ENCODE measurements around the gene DMRT1.
A peak's percentile ranks its signal among the peaks of the same experiment; 100 is the strongest.

DMRT1 gene

DNA sequence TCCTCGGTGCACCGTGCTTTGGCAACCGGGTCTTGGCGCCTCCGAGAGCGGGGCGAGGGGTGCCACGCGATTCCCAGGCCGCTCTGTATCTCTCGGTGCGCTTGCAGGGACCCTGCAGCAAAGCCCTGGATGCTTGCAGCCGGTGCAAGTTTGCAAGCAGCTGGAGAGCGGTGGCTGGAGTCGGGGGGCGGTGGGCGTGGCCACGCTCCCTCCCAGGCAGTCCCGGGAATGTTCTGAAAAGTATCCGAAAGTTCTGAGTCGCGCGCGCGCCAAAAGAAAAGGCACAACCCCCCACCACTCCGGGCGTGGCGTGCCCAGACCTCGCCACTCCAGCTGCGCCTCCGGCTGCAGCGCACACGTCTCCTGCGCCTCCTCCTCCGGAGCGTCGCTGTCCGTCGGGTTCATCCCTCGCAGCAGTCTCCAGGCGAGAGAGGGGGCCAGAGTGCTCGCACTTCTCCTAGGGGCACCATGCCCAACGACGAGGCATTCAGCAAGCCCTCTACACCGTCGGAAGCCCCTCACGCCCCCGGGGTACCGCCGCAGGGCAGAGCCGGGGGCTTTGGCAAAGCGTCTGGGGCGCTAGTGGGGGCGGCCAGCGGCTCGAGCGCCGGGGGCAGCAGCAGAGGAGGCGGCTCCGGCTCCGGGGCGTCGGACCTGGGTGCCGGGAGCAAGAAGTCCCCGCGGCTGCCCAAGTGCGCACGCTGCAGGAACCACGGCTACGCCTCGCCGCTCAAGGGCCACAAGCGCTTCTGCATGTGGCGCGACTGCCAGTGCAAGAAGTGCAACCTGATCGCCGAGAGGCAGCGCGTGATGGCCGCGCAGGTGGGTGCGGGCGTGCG, at the start of gene DMRT1:
TSS of gene DMRT1 (plus strand) at position 327 of the 839 bp plus-strand sequence. CDS start at position 469, 142 bp downstream.
- no peak for DNase-seq (ENCODE audit: low spot score)

DNA sequence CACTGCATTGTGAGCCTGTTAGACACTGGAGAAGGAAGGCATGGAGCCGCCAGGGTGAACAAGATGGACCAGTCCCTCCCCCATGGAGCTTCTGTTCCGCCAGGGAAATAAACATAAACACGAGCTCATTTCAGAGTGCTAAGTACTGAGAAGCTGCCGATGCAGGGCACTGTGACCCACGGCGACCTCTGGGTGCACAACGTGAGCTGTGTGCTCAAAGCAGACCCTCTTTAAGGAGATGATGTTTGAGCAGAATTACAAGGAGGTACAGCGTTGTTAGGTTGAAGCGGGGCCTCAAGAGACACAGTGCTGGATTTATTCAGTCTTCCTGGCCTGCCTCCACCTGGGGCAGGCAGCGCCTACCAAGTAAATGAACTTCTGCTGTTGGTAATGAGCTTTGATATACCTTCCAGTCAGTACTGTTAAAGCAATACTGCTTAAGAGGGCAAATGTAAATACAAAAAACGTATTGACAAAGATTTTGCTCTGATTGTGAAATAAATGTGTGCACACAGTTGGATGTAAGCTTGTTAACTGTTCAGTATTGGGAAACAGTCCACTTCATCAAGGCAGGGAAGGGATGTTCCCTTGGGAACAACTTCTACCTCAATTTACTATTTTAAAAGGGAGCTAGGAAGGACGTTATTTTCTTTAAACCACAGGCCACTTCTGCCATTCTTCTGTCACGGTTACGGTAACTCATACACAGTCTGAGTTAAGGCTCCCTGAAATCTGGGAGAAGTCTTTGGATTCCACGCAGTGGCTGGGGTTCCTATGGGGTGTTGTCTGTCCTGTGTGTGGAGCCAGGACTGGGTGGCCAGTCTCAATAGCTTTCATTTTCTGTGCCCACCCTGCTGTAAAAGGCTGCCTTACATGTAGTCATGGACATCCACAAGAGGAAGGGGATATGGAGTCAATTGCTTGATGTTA, 48.9 kb upstream of the DMRT1 start:
- no peak for DNase-seq (ENCODE audit: low spot score)

DNA sequence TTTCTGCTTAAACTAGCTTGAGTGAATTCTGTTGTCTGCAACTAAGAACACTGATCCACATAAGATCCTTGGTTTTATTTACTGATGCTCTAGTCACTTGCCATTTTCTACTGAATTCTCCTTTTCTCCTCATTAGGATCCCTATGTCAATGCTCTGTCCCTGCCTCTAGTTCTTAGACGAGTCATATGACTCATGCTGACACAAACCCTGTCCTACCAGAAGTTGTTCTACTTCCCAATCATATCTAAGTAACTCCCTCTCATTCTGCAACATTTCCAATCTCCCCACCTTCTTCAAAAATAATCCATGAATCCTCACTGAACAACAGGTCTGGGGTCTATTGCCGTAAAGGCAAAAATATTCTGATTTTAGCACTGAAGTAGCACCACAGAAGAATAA, 47.1 kb upstream of the DMRT1 start:
- no peak for DNase-seq (ENCODE audit: low spot score)

DNA sequence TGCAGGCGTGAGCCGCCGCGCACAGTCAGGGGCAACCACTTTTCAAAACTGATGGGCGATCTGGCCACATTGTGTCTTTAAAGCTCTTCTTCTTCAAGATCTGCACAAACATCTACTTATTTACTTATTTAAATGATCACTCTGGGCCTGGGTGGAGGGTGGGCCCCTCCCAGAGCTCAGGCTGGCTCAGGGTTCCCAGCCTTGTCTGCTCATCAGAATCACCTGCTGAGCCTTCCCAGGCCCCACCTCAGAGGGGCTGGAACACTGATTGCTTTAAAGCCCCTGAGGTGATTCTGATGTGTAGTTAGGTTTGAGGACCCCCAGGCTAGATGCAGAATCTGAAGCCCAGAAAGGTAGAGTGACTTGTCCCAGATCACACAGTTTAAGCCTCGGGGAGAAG, 45.6 kb upstream of the DMRT1 start:
- DNase-seq (ENCODE audit: low spot score): no peak

DNA sequence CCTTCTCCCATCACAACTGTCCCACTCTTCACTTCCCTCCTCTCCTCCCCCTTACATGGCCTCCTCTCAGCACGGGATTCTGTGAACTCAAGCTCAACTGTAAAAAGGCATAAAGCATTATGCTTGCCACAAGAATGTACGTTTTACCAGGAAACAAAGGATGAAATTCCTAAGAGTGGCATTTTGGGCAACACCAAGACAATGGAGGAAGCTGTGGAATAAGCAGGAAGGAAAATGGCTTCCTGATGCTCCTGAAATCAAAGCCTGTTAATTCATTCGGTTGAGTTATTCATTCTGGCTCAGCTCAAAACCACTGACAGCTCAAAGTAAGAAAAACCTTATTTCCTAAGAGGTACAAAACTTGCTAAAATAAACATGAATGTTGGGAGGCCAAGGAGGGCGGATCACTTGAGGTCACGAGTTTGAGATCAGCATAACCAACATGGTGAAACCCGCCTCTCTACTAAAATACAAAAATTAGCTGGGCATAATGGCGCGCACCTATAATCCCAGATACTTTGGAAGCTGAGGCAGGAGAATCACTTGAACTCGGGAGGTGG, 40.8 kb upstream of the DMRT1 start:
- DNase-seq (ENCODE audit: low spot score): no peak

DNA sequence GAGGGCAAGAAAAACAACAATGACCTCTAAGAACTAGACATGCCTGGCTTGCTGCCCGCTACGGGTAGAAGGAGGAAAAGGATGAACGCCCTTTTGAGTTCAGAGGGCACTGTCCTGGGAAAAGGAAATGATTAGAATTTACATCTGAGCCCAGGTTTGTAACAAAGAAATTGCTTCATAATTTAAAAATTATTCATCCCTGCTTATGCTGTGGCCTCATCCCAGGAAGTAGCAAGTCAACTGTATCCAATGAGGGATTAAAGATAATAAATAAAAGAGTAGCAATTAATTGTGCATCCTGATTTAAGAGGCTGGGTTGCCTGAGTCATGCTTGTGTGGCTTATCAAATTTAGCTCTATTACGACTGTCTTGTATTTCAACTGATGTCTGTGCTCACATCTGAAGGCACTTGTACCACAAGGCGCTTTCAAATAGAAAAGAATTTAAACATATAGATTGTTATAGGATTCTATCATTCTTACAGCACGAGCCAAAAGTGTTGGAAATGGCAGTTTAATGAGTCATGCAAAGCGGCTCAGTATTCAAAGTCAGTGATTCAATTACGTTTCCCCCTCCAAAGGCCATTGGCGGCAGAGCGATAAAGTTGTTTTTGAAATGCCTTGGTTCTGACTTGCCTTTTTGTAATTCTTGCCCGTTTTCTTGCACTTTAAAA, 40.0 kb upstream of the DMRT1 start:
- DNase-seq (ENCODE audit: low spot score): no peak

DNA sequence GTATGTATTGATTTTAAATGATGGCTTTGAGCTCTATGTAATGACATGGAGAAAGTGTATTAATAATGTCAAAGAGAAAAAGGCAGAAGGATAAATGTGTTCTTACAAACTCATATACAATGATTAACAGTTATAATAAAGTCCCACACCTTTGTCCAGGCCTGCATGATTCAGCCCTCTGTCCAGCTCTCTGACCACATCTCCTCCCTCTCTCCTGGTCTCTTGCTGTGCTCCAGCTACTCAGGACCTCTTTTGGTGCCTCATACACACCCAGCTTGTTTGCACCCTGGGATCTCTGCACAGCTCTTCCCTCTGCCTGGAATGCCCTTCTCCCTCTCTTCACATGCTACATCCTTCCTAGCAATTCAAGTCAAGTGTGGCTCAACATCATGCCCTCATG, 37.5 kb upstream of the DMRT1 start:
- DNase-seq (ENCODE audit: low spot score): no peak

DNA sequence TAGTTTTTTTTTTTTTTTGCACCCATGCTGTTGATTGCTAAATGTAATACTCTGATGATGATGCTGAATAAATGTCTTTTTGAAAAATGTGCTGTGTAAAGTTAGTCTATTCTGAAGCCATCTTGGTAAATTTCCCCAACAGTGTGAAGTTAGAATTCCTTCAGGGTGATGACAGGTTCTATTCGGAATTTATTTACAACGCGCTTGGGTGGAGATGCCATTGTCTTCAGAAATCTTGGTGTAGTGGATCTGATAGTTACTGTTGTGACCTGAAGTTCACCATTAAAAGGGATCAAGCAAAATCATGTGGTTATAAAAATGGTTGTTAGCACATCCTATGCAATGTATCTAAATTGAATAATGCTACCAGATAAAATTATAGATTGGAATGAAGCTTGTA, 36.3 kb upstream of the DMRT1 start:
- no peak for DNase-seq (ENCODE audit: low spot score)

DNA sequence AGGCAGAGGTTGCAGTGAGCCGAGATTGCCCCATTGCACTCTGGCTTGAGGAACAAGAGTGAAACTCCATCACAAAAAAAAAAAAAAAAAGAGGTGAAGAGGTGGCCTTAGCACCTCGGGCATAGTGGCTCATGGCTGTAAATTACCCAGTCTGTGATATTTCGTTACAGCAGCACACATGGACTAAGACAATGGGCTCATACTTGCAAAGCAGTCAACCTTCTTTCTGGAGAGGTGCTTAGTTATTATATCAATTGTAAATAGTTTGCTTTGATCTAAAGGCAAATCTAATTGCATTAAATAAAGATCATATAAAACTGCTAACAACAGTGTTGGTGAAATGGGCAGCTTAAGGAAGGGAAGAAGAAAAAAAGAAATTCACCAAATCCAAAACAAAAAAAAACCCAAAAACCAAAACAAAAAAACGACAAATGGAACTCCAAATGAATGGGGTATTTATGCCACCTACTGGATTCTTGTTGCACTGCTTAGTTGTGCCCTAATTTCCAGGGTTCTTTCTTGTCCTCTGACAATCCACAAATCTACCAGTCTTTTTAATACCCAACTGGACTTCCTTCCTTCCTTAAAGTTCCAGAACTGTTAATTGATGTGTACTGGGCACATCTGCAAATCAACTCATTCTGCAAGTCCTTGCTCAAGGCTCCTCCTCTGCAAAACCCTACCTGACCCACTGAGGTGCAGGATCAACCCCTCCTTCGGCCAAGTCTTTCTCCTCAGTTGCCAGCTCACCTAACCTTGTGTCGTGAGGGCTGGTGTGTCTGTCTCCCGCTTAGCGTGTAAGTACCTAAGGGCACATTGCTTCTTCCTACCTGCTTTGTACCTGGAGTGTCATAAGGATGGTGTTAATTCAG, 35.0 kb upstream of the DMRT1 start:
- DNase-seq (ENCODE audit: low spot score): peak; percentile 41

DNA sequence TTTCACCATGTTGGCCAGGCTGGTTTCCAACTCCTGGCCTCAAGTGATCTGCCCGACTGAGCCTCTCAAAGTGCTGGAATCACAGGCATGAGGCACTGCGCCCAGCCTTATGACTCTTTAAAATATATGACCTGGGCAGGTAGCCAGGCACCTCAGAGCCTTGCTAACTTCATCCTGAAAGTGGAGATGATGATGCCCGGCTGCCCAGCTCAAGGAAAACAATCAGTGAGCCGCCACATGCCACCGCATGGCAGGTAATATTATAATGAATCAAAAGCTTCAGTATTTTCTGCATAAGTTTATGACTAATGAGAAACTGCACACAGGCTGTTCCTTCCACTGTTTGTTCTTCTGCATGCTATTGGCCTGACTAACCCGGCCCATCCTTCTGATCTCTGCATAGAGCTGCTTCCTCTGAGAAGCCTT, 30.4 kb upstream of the DMRT1 start:
- no peak for DNase-seq (ENCODE audit: low spot score)

DNA sequence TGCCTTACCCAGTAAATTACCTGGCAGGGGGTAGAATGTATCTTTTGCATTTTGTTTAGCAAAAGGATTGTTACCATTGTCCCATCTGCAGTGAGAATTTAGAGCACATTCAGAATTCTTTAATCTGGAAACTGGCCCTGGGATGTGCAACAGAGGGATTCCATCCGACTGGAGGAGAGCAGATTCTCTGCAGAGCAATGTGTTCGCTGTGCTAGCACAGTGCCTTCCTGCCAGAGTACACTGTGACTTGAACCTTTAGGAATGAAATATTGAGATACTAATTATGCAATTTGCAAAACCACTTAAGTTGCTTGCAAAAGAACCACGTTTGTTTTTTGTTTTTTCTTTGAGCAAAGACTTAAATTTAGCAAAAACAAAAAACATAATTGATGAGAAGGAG, 22.5 kb upstream of the DMRT1 start:
- DNase-seq (ENCODE audit: low spot score): no peak

DNA sequence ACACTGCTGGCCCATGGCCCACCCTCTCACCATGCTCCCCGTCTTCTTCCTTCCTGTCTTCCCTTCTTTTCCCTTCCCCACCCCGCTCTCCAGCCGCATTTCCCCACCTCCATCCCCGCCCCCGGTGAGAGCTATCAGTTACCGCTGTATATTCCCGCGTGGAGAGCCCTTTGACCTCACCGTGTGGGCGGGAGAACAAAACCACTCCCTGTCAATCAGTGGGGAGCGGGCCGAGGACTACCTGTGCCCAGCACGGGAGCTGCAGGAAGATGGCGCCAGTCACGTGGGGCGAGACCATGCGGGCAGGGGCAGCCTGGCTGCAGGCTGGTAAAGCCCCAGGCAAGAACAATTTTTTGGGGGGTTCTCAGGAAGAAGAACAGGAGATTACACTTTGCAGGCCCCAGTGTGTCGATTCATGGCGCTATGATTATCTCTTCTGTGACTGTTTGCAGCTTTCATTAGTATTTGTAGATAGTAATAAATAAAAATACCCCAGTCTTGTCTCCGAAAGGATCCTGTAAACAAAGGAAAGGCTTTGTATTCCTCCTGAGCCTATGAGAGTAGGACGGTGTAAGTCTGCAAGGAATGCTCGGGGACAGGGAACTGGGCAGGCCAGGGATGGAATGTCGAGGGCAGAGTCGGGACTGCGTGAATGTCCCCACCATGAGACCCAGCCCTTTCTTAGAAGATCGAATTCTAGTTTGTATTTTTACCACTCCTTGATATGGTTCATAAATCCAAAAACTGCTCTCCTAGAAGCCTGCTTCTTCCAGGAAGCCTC, 14.8 kb upstream of the DMRT1 start:
- DNase-seq (ENCODE audit: low spot score): no peak

DNA sequence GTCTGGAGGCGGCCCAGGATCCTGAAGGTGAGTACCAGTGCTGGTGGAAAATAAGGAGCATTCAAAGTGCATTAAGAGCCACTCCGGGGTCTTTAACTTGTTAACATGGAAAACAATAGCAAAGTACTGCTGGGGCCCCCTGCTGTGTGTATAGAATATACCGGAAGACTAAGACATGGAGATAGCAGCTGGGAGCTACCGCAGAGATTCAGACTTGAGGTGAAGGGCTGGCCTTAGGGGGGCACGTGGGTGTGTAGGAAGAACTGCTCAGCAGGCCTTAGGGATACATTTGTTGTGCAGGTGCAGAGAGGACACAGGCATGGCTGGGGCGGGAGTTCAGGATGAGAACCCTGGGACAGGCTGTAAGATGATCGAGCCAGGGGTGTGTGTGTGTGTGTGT, 1.2 kb upstream of the DMRT1 start:
- DNase-seq (ENCODE audit: low spot score): no peak

DNA sequence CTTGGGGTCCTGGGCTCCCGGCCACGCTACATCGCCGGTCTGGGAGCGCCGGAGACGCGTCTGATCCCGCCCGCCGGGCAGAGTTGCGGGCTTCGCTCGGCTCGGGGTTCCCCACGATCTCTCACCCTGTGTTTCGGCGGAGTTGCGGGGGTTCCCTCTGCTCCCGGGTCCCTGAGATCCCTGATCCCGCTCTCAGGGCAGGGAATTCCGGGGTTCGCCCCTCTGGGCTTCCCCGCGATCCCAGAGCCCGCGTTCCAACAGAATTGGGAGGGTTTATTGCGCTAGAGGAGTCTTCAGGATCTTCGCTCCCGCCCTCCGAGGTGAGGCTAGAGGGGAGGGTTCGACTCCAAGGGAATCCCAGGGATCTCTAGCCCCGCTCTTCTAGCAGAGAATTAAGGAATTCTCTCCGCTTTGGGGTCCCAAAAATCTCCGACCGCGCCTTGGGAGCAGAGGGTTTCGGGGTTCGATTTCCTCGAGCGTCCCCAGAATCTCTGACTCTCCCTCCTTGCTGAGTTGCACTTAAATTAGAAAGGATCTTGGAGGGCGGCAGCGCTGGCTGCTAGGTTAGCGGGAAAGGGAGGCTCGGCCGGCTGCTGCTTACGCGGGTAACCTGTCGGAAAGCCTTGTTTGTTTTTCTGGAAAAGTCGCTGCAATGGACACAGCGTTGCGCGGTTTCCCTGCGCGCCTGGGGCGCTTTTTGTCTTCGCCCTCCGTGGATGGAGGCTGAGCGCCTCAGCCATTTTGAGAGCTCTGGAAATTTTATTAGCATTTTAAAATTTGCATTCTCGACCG, 1.3 kb downstream of the DMRT1 start:
- DNase-seq (ENCODE audit: low spot score): no peak

DNA sequence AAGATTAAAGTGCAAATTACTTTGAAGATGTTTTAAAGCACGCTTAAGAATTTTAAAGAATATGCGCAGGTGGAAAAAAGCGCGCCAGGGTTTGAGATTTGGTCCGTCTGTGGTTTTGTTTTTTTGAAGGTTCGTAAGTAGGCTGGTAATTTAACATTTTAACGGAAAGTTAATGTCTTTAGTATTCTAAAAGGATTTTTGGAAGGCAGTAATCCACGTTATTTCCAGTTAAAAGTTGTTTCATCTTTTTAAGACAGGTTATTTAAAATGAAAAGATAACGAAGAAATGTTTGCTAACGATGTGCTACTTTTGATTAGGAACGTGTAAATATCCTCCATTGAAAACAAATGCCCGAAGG, 1.9 kb downstream of the DMRT1 start:
- DNase-seq (ENCODE audit: low spot score): no peak

DNA sequence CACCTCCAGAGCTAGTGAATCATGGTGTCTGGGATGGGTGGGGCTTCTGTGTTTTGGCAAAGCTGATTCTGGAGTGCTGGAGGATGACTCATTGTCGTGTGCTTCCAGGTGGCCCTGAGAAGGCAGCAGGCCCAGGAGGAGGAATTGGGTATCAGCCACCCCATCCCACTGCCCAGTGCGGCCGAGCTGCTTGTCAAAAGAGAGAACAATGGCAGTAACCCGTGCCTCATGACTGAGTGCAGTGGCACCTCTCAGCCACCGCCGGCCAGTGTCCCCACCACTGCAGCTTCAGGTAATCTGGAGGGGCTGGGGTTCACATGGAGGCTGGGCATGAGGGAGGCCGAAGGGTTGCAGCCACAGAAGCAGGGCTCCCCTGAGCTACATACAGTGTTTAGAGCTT, 5.4 kb downstream of the DMRT1 start:
- DNase-seq (ENCODE audit: low spot score): no peak

DNA sequence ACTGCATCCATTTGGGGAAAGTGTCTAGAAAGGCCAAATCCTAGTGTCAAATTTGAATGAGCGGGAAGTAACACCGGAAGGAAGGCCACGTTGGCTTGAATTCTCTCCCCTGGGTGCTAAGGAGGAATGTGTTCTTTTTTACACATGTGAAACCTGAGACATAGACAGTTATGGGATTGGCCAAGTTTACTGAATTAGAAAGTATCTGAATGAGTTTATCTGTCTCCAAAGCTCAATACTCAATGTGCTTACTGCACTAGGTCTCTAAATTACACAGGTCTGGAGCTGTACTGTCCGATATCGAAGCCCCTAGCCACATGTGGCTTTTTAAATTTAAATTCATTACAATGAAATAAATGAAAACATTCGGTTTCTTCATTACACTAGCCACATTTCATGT, 6.0 kb downstream of the DMRT1 start:
- no peak for DNase-seq (ENCODE audit: low spot score)

DNA sequence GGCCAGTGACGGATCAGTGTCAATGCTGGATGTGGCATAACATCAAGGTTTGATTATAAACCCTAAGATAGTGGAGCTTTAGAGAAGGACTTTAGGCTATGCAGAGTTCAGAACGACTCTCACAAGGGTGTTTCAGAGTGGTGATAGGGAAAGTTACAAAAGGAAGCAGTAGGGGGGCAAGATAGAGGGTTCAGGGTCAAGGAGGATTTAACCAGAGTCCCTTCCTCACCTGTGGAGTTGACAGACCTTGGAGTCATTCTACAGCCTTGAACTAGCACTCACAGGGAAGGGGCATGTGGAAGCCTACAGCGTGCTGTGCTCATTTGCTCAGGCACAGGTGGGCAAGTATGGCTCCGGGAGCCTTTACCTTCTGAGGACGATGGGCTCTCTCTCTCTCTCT, 7.9 kb downstream of the DMRT1 start:
- DNase-seq (ENCODE audit: low spot score): no peak

DNA sequence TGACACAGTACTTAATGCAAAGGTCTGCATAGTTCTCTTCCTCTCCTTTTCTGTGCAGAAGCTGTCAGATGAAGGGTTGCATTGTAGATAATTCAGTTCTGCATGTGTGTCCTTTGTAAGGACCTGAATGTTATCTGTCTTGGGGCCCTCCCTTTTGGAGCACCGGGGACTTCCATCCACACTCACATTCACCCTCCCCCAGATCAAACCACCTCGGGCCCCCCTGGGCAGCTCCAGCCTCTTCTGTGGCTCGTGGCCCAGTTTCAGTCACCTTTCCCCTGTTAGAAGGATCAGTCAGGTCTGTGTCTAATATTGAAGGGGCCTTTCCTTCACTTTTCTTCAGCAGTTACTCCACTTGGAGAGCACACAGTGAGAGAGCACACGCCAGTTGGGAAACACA, 11.0 kb downstream of the DMRT1 start:
- DNase-seq (ENCODE audit: low spot score): no peak

DNA sequence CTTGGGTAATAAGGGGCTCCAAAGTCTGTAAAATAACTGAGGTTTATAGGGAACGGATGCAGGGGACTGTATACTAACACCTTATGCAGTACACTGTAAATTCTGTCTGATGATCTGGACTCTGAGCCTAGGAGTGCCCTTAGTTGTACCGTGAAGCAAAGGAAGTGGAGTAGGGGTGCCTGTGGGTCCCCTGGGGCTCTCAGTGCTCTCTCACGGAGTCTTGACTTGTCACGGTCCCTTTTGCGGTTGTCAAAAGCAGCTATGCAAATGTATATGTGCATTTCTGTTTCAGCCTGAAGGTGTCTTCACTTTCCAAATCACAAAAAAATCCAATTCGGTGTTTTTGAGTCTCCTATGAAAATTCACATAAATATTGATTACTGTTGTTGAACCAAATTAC, 17.8 kb downstream of the DMRT1 start:
- DNase-seq (ENCODE audit: low spot score): no peak

Data from cerebellar cortex (tissue), 1 donor.